Urinary bladder (tissue), 4 donors: ENCODE measurements around the gene GRM7. TPM values are rescaled to one million over a fixed set of nuclear protein-coding genes. Genes with fewer than 3 reads are reported as not detected.
"Not testable (repeated sequence)": the region's sequence is repeated elsewhere in the genome, so short reads cannot be mapped to it uniquely, and the experiment has no call there.

ENCODE experiments used
- DNase-seq: peaks from one replicate; pipeline ENCODE4 v3.0.0-alpha.2; 2015; ENCODE audit errors: extremely low spot score
- H3K27ac ChIP-seq: one replicate; pipeline ENCODE4 v1.5.1; 2013; ENCODE audit warnings: low read depth, mild to moderate bottlenecking, moderate library complexity
- H3K36me3 ChIP-seq: one replicate; pipeline ENCODE4 v1.6.1; 2013; ENCODE audit warnings: mild to moderate bottlenecking, moderate library complexity; ENCODE audit not compliant: insufficient read depth
- H3K4me1 ChIP-seq: one replicate; pipeline ENCODE4 v1.6.1; 2013; ENCODE audit warnings: mild to moderate bottlenecking, moderate library complexity; ENCODE audit not compliant: insufficient read depth
- H3K4me3 ChIP-seq: one replicate; pipeline ENCODE4 v1.5.1; 2013; ENCODE audit warnings: low read depth, low read length
- WGBS: extraction: QIAGEN DNeasy Blood & Tissue Kit; methylation state at CpG from one replicate; pipeline ENCODE4 v1.1.7; 2013; 5-methylcytosine and 5-hydroxymethylcytosine counted together
- polyA plus RNA-seq: library from polyadenylated mRNA; stranded (reverse); fragments of 200-250 nt; gene quantifications from one replicate; pipeline ENCODE4 v1.2.3, GENCODE V29; 2013
- total RNA-seq: library from RNA; depleted of rRNA; stranded (reverse); fragments of >200 nt; gene quantifications from one replicate; pipeline ENCODE4 v1.2.3, GENCODE V29; 2014
- donor health status: healthy with polysubstance abuse.
- donor health status: healthy.

Gene GRM7
- total and polyA plus RNA-seq, 2 donors: 2.3 to 14.6 TPM

GRCh38 chr3:6915898-6916297 lies 55.0 kb downstream of the GRM7 start:
- Histone ChIP-seq H3K4me1 (no peaks in the 10 kb centered on the region), H3K36me3 (no peaks in the 10 kb centered on the region), H3K27ac (no peak overlapping the region), H3K4me3 (no peak overlapping the region)
- no peak for DNase-seq
- 87% methylated on average over 1 of the region's 1 CpG for WGBS

GRCh38 chr3:6921066-6921465 lies 60.2 kb downstream of the GRM7 start:
- WGBS: 79% methylated on average over 8 of the region's 8 CpGs
- no peaks in the 10 kb centered on the region for H3K36me3 ChIP-seq
- H3K4me3 ChIP-seq: no peak overlapping the region
- H3K4me1 ChIP-seq: no peaks in the 10 kb centered on the region
- H3K27ac ChIP-seq: no peak overlapping the region
- no peak for DNase-seq

- no peak for DNase-seq
- Histone ChIP-seq H3K4me3 (no peak overlapping the region), H3K27ac (no peak overlapping the region), H3K4me1 (no peaks in the 10 kb centered on the region), H3K36me3 (no peaks in the 10 kb centered on the region)
- 75% methylated on average over 8 of the region's 8 CpGs for WGBS
Measured at GRCh38 chr3:6921876-6922275, 61.0 kb downstream of the GRM7 start.

- 69% methylated on average over 2 of the region's 2 CpGs for WGBS
- H3K27ac ChIP-seq: no peak overlapping the region
Measured at GRCh38 chr3:6928064-6928463, 67.1 kb downstream of the GRM7 start.

GRCh38 chr3:6929918-6930317 lies 69.0 kb downstream of the GRM7 start:
- Histone ChIP-seq H3K36me3 (no peaks in the 10 kb centered on the region), H3K4me1 (no peaks in the 10 kb centered on the region), H3K27ac (no peak overlapping the region), H3K4me3 (no peak overlapping the region)
- no peak for DNase-seq
- 80% methylated on average over 2 of the region's 2 CpGs for WGBS

More at GRCh38 chr3:6928064-6928463, 67.1 kb downstream of the GRM7 start:
- no peak for DNase-seq
- H3K36me3 ChIP-seq: no peaks in the 10 kb centered on the region
- H3K4me3 ChIP-seq: no peak overlapping the region
- H3K4me1 ChIP-seq: no peaks in the 10 kb centered on the region

- not testable (repeated sequence) for H3K4me1 ChIP-seq, H3K27ac ChIP-seq, H3K36me3 ChIP-seq, H3K4me3 ChIP-seq, DNase-seq
- WGBS: 95% methylated on average over 2 of the region's 2 CpGs
Measured at GRCh38 chr3:6935418-6935817, 74.5 kb downstream of the GRM7 start.

- DNase-seq: no peak
- H3K4me3 ChIP-seq: no peak overlapping the region
- no peaks in the 10 kb centered on the region for H3K36me3 ChIP-seq
- 95% methylated on average over 2 of the region's 2 CpGs for WGBS
- H3K4me1 ChIP-seq: no peaks in the 10 kb centered on the region
- H3K27ac ChIP-seq: no peak overlapping the region
Measured at GRCh38 chr3:6935970-6936369, 75.1 kb downstream of the GRM7 start.

GRCh38 chr3:6962801-6963200 lies 101.9 kb downstream of the GRM7 start:
- H3K4me1 ChIP-seq: no peaks in the 10 kb centered on the region
- no peaks in the 10 kb centered on the region for H3K36me3 ChIP-seq
- H3K27ac ChIP-seq: no peak overlapping the region
- H3K4me3 ChIP-seq: no peak overlapping the region
- DNase-seq: no peak

GRCh38 chr3:6965881-6966280 lies 105.0 kb downstream of the GRM7 start:
- Histone ChIP-seq H3K4me1 (no peaks in the 10 kb centered on the region), H3K36me3 (no peaks in the 10 kb centered on the region), H3K4me3 (no peak overlapping the region), H3K27ac (no peak overlapping the region)
- DNase-seq: no peak
- 86% methylated on average over 5 of the region's 5 CpGs for WGBS

- Histone ChIP-seq H3K36me3 (no peaks in the 10 kb centered on the region), H3K4me1 (no peaks in the 10 kb centered on the region), H3K4me3 (no peak overlapping the region), H3K27ac (no peak overlapping the region)
- WGBS: 93% methylated on average over 2 of the region's 2 CpGs
- no peak for DNase-seq
Measured at GRCh38 chr3:6971933-6972332, 111.0 kb downstream of the GRM7 start.

- no peak for DNase-seq
- Histone ChIP-seq H3K27ac (no peak overlapping the region), H3K36me3 (no peaks in the 10 kb centered on the region), H3K4me1 (no peaks in the 10 kb centered on the region), H3K4me3 (no peak overlapping the region)
- 95% methylated on average over 7 of the region's 7 CpGs for WGBS
Measured at GRCh38 chr3:6985848-6986247, 124.9 kb downstream of the GRM7 start.

- DNase-seq: no peak
- no peak overlapping the region for H3K4me3 ChIP-seq
- H3K27ac ChIP-seq: no peak overlapping the region
- H3K4me1 ChIP-seq: no peaks in the 10 kb centered on the region
- 74% methylated on average over 4 of the region's 4 CpGs for WGBS
- H3K36me3 ChIP-seq: no peaks in the 10 kb centered on the region
Measured at GRCh38 chr3:6989608-6990291, 128.8 kb downstream of the GRM7 start.

- Histone ChIP-seq H3K4me3 (no peak overlapping the region), H3K4me1 (no peaks in the 10 kb centered on the region), H3K27ac (no peak overlapping the region), H3K36me3 (no peaks in the 10 kb centered on the region)
- 73% methylated on average over 3 of the region's 3 CpGs for WGBS
- DNase-seq: no peak
Measured at GRCh38 chr3:6994081-6994668, 133.3 kb downstream of the GRM7 start.

GRCh38 chr3:7000501-7000900 lies 139.6 kb downstream of the GRM7 start:
- WGBS: 76% methylated on average over 1 of the region's 1 CpG
- Histone ChIP-seq H3K27ac (no peak overlapping the region), H3K4me3 (no peak overlapping the region), H3K36me3 (no peaks in the 10 kb centered on the region), H3K4me1 (no peaks in the 10 kb centered on the region)
- no peak for DNase-seq
